Measurements from ENCODE around the gene TCEAL3.

DNA sequence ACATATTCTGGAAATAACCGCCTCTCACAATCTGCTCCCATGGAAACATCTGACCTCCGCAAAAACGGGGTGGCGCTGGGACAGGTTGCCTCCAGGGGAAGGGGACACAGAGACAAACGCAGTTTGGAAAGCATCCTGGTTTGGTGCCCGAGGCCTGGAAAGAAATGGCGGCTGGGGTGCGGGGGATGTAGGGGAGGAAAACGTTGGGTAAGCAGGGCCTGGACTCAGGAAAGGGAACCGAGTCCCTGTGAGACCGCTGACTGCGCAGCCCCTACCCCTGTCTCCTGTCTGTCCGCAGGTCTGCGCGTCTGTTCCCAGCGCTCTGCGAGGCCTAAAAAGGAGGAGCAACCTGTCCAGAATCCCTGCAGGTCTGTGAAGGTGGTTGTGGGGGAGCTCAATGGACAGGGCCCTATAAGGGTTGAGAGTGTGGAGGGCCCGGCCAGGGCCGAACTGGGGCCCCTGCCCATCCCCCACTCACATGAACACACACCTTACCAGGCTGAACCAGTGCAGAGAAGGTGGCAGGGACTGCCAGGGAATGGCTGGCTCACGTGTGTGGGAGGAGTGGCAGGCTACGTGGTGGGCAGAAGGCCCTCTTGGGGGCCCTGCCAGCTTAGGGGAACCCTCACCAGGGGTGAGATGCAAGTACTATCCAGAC is 672 bp downstream of the TCEAL3 start:
- TF ChIP-seq, protein P1, sequence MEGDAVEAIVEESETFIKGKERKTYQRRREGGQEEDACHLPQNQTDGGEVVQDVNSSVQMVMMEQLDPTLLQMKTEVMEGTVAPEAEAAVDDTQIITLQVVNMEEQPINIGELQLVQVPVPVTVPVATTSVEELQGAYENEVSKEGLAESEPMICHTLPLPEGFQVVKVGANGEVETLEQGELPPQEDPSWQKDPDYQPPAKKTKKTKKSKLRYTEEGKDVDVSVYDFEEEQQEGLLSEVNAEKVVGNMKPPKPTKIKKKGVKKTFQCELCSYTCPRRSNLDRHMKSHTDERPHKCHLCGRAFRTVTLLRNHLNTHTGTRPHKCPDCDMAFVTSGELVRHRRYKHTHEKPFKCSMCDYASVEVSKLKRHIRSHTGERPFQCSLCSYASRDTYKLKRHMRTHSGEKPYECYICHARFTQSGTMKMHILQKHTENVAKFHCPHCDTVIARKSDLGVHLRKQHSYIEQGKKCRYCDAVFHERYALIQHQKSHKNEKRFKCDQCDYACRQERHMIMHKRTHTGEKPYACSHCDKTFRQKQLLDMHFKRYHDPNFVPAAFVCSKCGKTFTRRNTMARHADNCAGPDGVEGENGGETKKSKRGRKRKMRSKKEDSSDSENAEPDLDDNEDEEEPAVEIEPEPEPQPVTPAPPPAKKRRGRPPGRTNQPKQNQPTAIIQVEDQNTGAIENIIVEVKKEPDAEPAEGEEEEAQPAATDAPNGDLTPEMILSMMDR (IDR thresholded peaks at IDR 0.05) = no peak
- TF ChIP-seq POLR2A (IDR thresholded peaks at IDR 0.05) = no peak

Data from prostate gland (tissue), 2 donors.